Type B pancreatic cell (in vitro differentiated cells): ENCODE measurements around the gene C1orf167. TPM values are rescaled to one million over a fixed set of nuclear protein-coding genes. Genes with fewer than 3 reads are reported as not detected.

Source experiments
- total RNA-seq: library from RNA; stranded (reverse); gene quantifications from 2 replicates; pipeline ENCODE4 v1.2.1, GENCODE V29; 2021; ENCODE audit warnings: low replicate concordance

C1orf167 gene
- total RNA-seq, 1 donor from 2014 or later: not detected

Other genes starting within 250 kb of the C1orf167 start
- 5.9 and 7.4 TPM in 2 replicates for gene FBXO2, start 107.8 kb upstream of the C1orf167 start, total RNA-seq
- gene FBXO44, start 107.3 kb upstream of the C1orf167 start, total RNA-seq: 14.1 and 24.8 TPM in 2 replicates
- gene FBXO6, start 98.0 kb upstream of the C1orf167 start, total RNA-seq: 4.3 and 6.5 TPM in 2 replicates
- gene MAD2L2, start 81.0 kb upstream of the C1orf167 start, total RNA-seq: 45.0 and 70.7 TPM in 2 replicates
- gene DRAXIN, start 70.5 kb upstream of the C1orf167 start, total RNA-seq: 1.1 and 13.5 TPM in 2 replicates
- 38.0 and 38.6 TPM in 2 replicates for gene AGTRAP, start 26.1 kb upstream of the C1orf167 start, total RNA-seq
- 30.1 and 33.4 TPM in 2 replicates for gene MTHFR, start 43.8 kb downstream of the C1orf167 start, total RNA-seq
- 21.3 and 31.1 TPM in 2 replicates for gene CLCN6, start 44.0 kb downstream of the C1orf167 start, total RNA-seq
- not detected in 2 replicates for gene NPPA, start 85.6 kb downstream of the C1orf167 start, total RNA-seq
- 0.71 and 1.7 TPM in 2 replicates for gene NPPB, start 96.8 kb downstream of the C1orf167 start, total RNA-seq
- gene KIAA2013, start 164.2 kb downstream of the C1orf167 start, total RNA-seq: 39.5 and 50.3 TPM in 2 replicates
- 81.8 and 110 TPM in 2 replicates for gene PLOD1, start 172.5 kb downstream of the C1orf167 start, total RNA-seq
- gene MFN2, start 218.3 kb downstream of the C1orf167 start, total RNA-seq: 71.4 and 72.3 TPM in 2 replicates